Astrocyte (in vitro differentiated cells and primary cell): ENCODE measurements around the gene PRR15. TPM values are rescaled to one million over a fixed set of nuclear protein-coding genes. Genes with fewer than 3 reads are reported as not detected.

Source experiments
- DNase-seq: peaks from one replicate; pipeline ENCODE4 v3.0.0-alpha.2; 2010; ENCODE audit warnings: low read depth
- FAIRE-seq: peaks from 2 replicates; lab custom pipeline; 2011; peaks lifted over from hg19 to GRCh38; lab: Jason Lieb, UNC
- H2AFZ ChIP-seq: 2 replicates; pipeline ENCODE4 v1.6.0; 2012; ENCODE audit warnings: low read depth, low read length, inconsistent platforms
- H3K27ac ChIP-seq: 2 replicates; pipeline ENCODE4 v1.5.1; 2011; ENCODE audit warnings: low read depth, low read length, inconsistent platforms
- H3K27me3 ChIP-seq: 2 replicates; pipeline ENCODE4 v1.6.0; 2011; ENCODE audit warnings: low read length, inconsistent platforms; ENCODE audit not compliant: insufficient read depth
- H3K36me3 ChIP-seq: 2 replicates; pipeline ENCODE4 v1.5.1; 2011; ENCODE audit warnings: low read length, inconsistent platforms; ENCODE audit not compliant: insufficient read depth
- H3K4me1 ChIP-seq: 2 replicates; pipeline ENCODE4 v1.5.1; 2011; ENCODE audit warnings: low read length, inconsistent platforms; ENCODE audit not compliant: insufficient read depth
- H3K4me2 ChIP-seq: 2 replicates; pipeline ENCODE4 v1.6.0; 2012; ENCODE audit warnings: low read length, inconsistent platforms
- H3K4me3 ChIP-seq: 2 replicates; pipeline ENCODE4 v1.5.1; 2011; ENCODE audit warnings: low read depth, mild to moderate bottlenecking, low read length, inconsistent platforms; ENCODE audit not compliant: insufficient read depth
- H3K79me2 ChIP-seq: 2 replicates; pipeline ENCODE4 v1.6.0; 2012; ENCODE audit warnings: mild to moderate bottlenecking, low read length, inconsistent platforms; ENCODE audit not compliant: insufficient read depth
- H3K9ac ChIP-seq: 2 replicates; pipeline ENCODE4 v1.6.0; 2012; ENCODE audit warnings: mild to moderate bottlenecking, low read length, inconsistent platforms
- H3K9me3 ChIP-seq: 2 replicates; pipeline ENCODE4 v1.5.1; 2012; ENCODE audit warnings: low read depth, mild to moderate bottlenecking, low read length, inconsistent platforms; ENCODE audit not compliant: insufficient read depth
- H4K20me1 ChIP-seq: 2 replicates; pipeline ENCODE4 v1.6.0; 2012; ENCODE audit warnings: low read length, inconsistent platforms; ENCODE audit not compliant: insufficient read depth
- H3K27ac Mint-ChIP-seq: one replicate; pipeline ENCODE4 v1.8.0; 2021; ENCODE audit warnings: mild to moderate bottlenecking, mixed read lengths; ENCODE audit not compliant: unreplicated experiment
- H3K27me3 Mint-ChIP-seq: one replicate; pipeline ENCODE4 v1.8.0; 2021; ENCODE audit warnings: low read depth, mixed read lengths; ENCODE audit not compliant: unreplicated experiment
- H3K36me3 Mint-ChIP-seq: one replicate; pipeline ENCODE4 v1.8.0; 2021; ENCODE audit warnings: low read depth, mixed read lengths; ENCODE audit not compliant: unreplicated experiment
- H3K4me1 Mint-ChIP-seq: one replicate; pipeline ENCODE4 v1.8.0; 2021; ENCODE audit warnings: low read depth, mixed read lengths; ENCODE audit not compliant: unreplicated experiment
- H3K4me3 Mint-ChIP-seq: one replicate; pipeline ENCODE4 v1.8.0; 2021; ENCODE audit warnings: mild to moderate bottlenecking, moderate library complexity, mixed read lengths; ENCODE audit not compliant: unreplicated experiment
- H3K9me3 Mint-ChIP-seq: one replicate; pipeline ENCODE4 v1.8.0; 2021; ENCODE audit warnings: mild to moderate bottlenecking, mixed read lengths; ENCODE audit not compliant: unreplicated experiment
- CTCF ChIP-seq: IDR thresholded peaks from 2 replicates; pipeline ENCODE4 v1.5.1; 2011; ENCODE audit warnings: low read depth, mild to moderate bottlenecking, inconsistent platforms, low read length, moderate library complexity; ENCODE audit not compliant: insufficient read depth
- EZH2 ChIP-seq: IDR thresholded peaks from 2 replicates; pipeline ENCODE4 v1.6.1; 2012; ENCODE audit warnings: mild to moderate bottlenecking, low read length, inconsistent platforms; ENCODE audit not compliant: insufficient read depth
- total RNA-seq: library from RNA; stranded (reverse); gene quantifications from 2 replicates; pipeline ENCODE4 v1.2.1, GENCODE V29; 2021

Gene PRR15
- total RNA-seq, 1 donor from 2014 or later, result 11.1 TPM

GRCh38 chr7:29538389-29538788 lies 25.2 kb upstream of the PRR15 start:
- FAIRE-seq (no peak), DNase-seq (no peak)
- TF ChIP-seq EZH2, result no peak
- no peak for TF ChIP-seq CTCF
- no peak overlapping the region for H3K4me2 ChIP-seq
- H3K4me3 ChIP-seq, result no peak overlapping the region
- Mint-ChIP-seq H3K27ac (no peak overlapping the region), H3K4me3 (no peak overlapping the region), H3K36me3 (no peaks in the 10 kb centered on the region), H3K27me3 (peaks cover 7% of the 10 kb centered on the region), H3K9me3 (peaks cover 7% of the 10 kb centered on the region), H3K4me1 (no peaks in the 10 kb centered on the region)
- H3K27ac ChIP-seq, result no peak overlapping the region
- peak overlapping the region; percentile 23 for H2AFZ ChIP-seq
- H3K9me3 ChIP-seq, result no peaks in the 10 kb centered on the region
- no peaks in the 10 kb centered on the region for H4K20me1 ChIP-seq
- H3K4me1 ChIP-seq, result no peaks in the 10 kb centered on the region
- H3K79me2 ChIP-seq, result no peaks in the 10 kb centered on the region
- no peak overlapping the region for H3K9ac ChIP-seq
- H3K36me3 ChIP-seq, result no peaks in the 10 kb centered on the region
- no peaks in the 10 kb centered on the region for H3K27me3 ChIP-seq

- no peaks in the 10 kb centered on the region for H3K27me3 ChIP-seq
- no peak overlapping the region for H3K27ac ChIP-seq
- no peak overlapping the region for H3K4me3 ChIP-seq
- H3K36me3 Mint-ChIP-seq, result peaks cover 3% of the 10 kb centered on the region
- no peak overlapping the region for H3K4me3 Mint-ChIP-seq
- DNase-seq, result no peak
- H2AFZ ChIP-seq, result no peak overlapping the region
- no peaks in the 10 kb centered on the region for H4K20me1 ChIP-seq
- no peaks in the 10 kb centered on the region for H3K79me2 ChIP-seq
- FAIRE-seq, result no peak
- H3K4me2 ChIP-seq, result no peak overlapping the region
- no peak overlapping the region for H3K27ac Mint-ChIP-seq
- no peak for TF ChIP-seq CTCF
- no peak for TF ChIP-seq EZH2
- H3K4me1 ChIP-seq, result no peaks in the 10 kb centered on the region
- no peaks in the 10 kb centered on the region for H3K36me3 ChIP-seq
- H3K9me3 ChIP-seq, result no peaks in the 10 kb centered on the region
- no peaks in the 10 kb centered on the region for H3K4me1 Mint-ChIP-seq
- peaks cover 7% of the 10 kb centered on the region for H3K27me3 Mint-ChIP-seq
- H3K9me3 Mint-ChIP-seq, result peaks cover 5% of the 10 kb centered on the region
- no peak overlapping the region for H3K9ac ChIP-seq
These were observed 24.2 kb upstream of the PRR15 start for GRCh38 chr7:29539471-29539870.

- Mint-ChIP-seq H3K27ac (no peak overlapping the region), H3K36me3 (peaks cover 3% of the 10 kb centered on the region), H3K4me1 (no peaks in the 10 kb centered on the region), H3K4me3 (no peak overlapping the region), H3K9me3 (peaks cover 5% of the 10 kb centered on the region), H3K27me3 (no peaks in the 10 kb centered on the region)
- H4K20me1 ChIP-seq, result no peaks in the 10 kb centered on the region
- no peaks in the 10 kb centered on the region for H3K9me3 ChIP-seq
- H3K4me2 ChIP-seq, result no peak overlapping the region
- FAIRE-seq, result no peak
- no peaks in the 10 kb centered on the region for H3K4me1 ChIP-seq
- no peaks in the 10 kb centered on the region for H3K36me3 ChIP-seq
- no peak overlapping the region for H3K27ac ChIP-seq
- no peaks in the 10 kb centered on the region for H3K27me3 ChIP-seq
- H3K4me3 ChIP-seq, result no peak overlapping the region
- H3K9ac ChIP-seq, result no peak overlapping the region
- TF ChIP-seq EZH2, result no peak
- TF ChIP-seq CTCF, result no peak
- no peak overlapping the region for H2AFZ ChIP-seq
- no peak for DNase-seq
- H3K79me2 ChIP-seq, result no peaks in the 10 kb centered on the region
These were observed 16.2 kb upstream of the PRR15 start for GRCh38 chr7:29547421-29547820.
